Liver (tissue), 9 donors: ENCODE measurements around the gene ZNF574. TPM values are rescaled to one million over a fixed set of nuclear protein-coding genes. Genes with fewer than 3 reads are reported as not detected.

Source experiments
- DNase-seq: peaks from one replicate; pipeline ENCODE4 v3.0.0-alpha.2; 2017; ENCODE audit warnings: low spot score
- H3K27ac ChIP-seq, 2 donors: one replicate each; pipeline ENCODE4 v1.7.0; 2013; ENCODE audit warnings: inconsistent platforms in 2 of 2, low read length in 2 of 2, control low read depth in 1 of 2, low read depth in 1 of 2, mild to moderate bottlenecking in 1 of 2
- H3K27me3 ChIP-seq, 4 donors: one replicate each; pipeline versions ENCODE4 v1.6.1 to v1.7.0; 2013; ENCODE audit warnings: low read length in 3 of 4, inconsistent platforms in 1 of 4, mild to moderate bottlenecking in 1 of 4, moderate library complexity in 1 of 4; ENCODE audit not compliant: control insufficient read depth in 4 of 4, insufficient read depth in 4 of 4
- H3K36me3 ChIP-seq, 4 donors: one replicate each; pipeline versions ENCODE4 v1.6.1 to v1.7.0; 2013; ENCODE audit warnings: low read length in 3 of 4, mild to moderate bottlenecking in 3 of 4, low read depth in 1 of 4, moderate library complexity in 1 of 4; ENCODE audit not compliant: control insufficient read depth in 4 of 4, insufficient read depth in 3 of 4
- H3K4me1 ChIP-seq, 4 donors: one replicate each; pipeline versions ENCODE4 v1.6.1 to v1.7.0; 2013; ENCODE audit warnings: low read length in 3 of 4, mild to moderate bottlenecking in 3 of 4, moderate library complexity in 1 of 4; ENCODE audit not compliant: control insufficient read depth in 4 of 4, insufficient read depth in 4 of 4
- H3K4me3 ChIP-seq, 3 donors: one replicate each; pipeline versions ENCODE4 v1.6.1 to v1.7.0; 2013; ENCODE audit warnings: low read length in 3 of 3, control low read depth in 1 of 3, low read depth in 1 of 3, mild to moderate bottlenecking in 1 of 3
- H3K9ac ChIP-seq, 2 donors: one replicate each; pipeline ENCODE4 v1.7.0; 2013; ENCODE audit warnings: low read length in 2 of 2, mild to moderate bottlenecking in 2 of 2, moderate library complexity in 2 of 2, control low read depth in 1 of 2, low read depth in 1 of 2
- H3K9me3 ChIP-seq, 4 donors: one replicate each; pipeline versions ENCODE4 v1.6.1 to v1.7.0; 2013; ENCODE audit warnings: low read length in 3 of 4; ENCODE audit not compliant: control insufficient read depth in 4 of 4
- CTCF ChIP-seq: fragments of 150-350 bp; IDR thresholded peaks from 2 replicates; pipeline ENCODE4 v1.5.1; 2017; ENCODE audit warnings: improper control_type of control experiment, low read depth, low read length; ENCODE audit not compliant: missing input control
- EGR1 ChIP-seq, 2 donors: IDR thresholded peaks; 2 replicates each; pipeline ENCODE4 v1.6.1; 2016 to 2018; ENCODE audit warnings: antibody characterized with exemption in 2 of 2, low read depth in 2 of 2
- FOXA1 ChIP-seq: IDR thresholded peaks from 2 replicates; pipeline ENCODE4 v1.6.1; 2016; ENCODE audit warnings: antibody characterized with exemption
- FOXA2 ChIP-seq: IDR thresholded peaks from 2 replicates; pipeline ENCODE4 v1.6.1; 2016; ENCODE audit warnings: antibody characterized with exemption
- HNF4A ChIP-seq, 2 donors: conservative IDR thresholded peaks; 2 replicates each; pipeline ENCODE4 v1.6.1; 2016; ENCODE audit warnings: antibody characterized with exemption in 2 of 2, mild to moderate bottlenecking in 2 of 2
- HNF4G ChIP-seq: IDR thresholded peaks from 2 replicates; pipeline ENCODE4 v1.6.1; 2016; ENCODE audit warnings: antibody characterized with exemption
- JUND ChIP-seq, 2 donors: IDR thresholded peaks; 2 replicates each; pipeline ENCODE4 v1.6.1; 2016; ENCODE audit warnings: antibody characterized with exemption in 2 of 2
- NR2F2 ChIP-seq: IDR thresholded peaks from 2 replicates; pipeline ENCODE4 v1.6.1; 2016; ENCODE audit warnings: antibody characterized with exemption
- RAD21 ChIP-seq, 2 donors: IDR thresholded peaks; 2 replicates each; pipeline ENCODE4 v1.6.1; 2016; ENCODE audit warnings: antibody characterized with exemption in 2 of 2, mild to moderate bottlenecking in 2 of 2
- RXRA ChIP-seq, 2 donors: IDR thresholded peaks; 2 replicates each; pipeline ENCODE4 v1.6.1; 2017 to 2018; ENCODE audit warnings: antibody characterized with exemption in 2 of 2, mild to moderate bottlenecking in 1 of 2
- TAF1 ChIP-seq: conservative IDR thresholded peaks from 2 replicates; pipeline ENCODE4 v1.6.1; 2016; ENCODE audit warnings: antibody characterized with exemption, mild to moderate bottlenecking
- YY1 ChIP-seq: IDR thresholded peaks from 2 replicates; pipeline ENCODE4 v1.6.1; 2016; ENCODE audit warnings: antibody characterized with exemption, mild to moderate bottlenecking
- WGBS: extraction: QIAGEN DNeasy Blood & Tissue Kit; methylation state at CpG from one replicate; pipeline ENCODE4 v1.1.7; 2013; 5-methylcytosine and 5-hydroxymethylcytosine counted together
- polyA plus RNA-seq, 2 donors: library from polyadenylated mRNA; stranded (reverse) in 1 of 2; unstranded in 1 of 2; fragments of 200-250 nt in 1 of 2; fragments of >200 nt in 1 of 2; fragmentation: Nextera tagmentation in 1 of 2; extraction: Ambion mirVana in 1 of 2; gene quantifications; one replicate each; pipeline versions ENCODE4 v1.2.1 to v1.2.3, GENCODE V29; 2013 to 2015
- total RNA-seq, 2 donors: library from RNA; depleted of rRNA; stranded (reverse); fragments of >200 nt; gene quantifications; one replicate each; pipeline ENCODE4 v1.2.3, GENCODE V29; 2014
- TF ChIP-seq, protein P1 (sequence below): IDR thresholded peaks from 2 replicates; pipeline ENCODE4 v1.6.1; 2016; ENCODE audit warnings: antibody characterized with exemption, mild to moderate bottlenecking
- TF ChIP-seq, protein P2 (sequence below): IDR thresholded peaks from 2 replicates; pipeline ENCODE4 v1.6.1; 2016; ENCODE audit warnings: antibody characterized with exemption
- TF ChIP-seq, protein P3 (sequence below): IDR thresholded peaks from 2 replicates; pipeline ENCODE4 v1.6.1; 2016; ENCODE audit warnings: antibody characterized with exemption
- TF ChIP-seq, protein P4 (sequence below): IDR thresholded peaks from 2 replicates; pipeline ENCODE4 v1.6.1; 2016; ENCODE audit warnings: antibody characterized with exemption
- donor health status: healthy.
- donor health status: healthy.
- donor health status: healthy.
- donor health status: healthy.
- donor health status: healthy.

Gene ZNF574
- total and polyA plus RNA-seq, 4 donors: 3.3 to 7.4 (median 6.5) TPM

DNA sequence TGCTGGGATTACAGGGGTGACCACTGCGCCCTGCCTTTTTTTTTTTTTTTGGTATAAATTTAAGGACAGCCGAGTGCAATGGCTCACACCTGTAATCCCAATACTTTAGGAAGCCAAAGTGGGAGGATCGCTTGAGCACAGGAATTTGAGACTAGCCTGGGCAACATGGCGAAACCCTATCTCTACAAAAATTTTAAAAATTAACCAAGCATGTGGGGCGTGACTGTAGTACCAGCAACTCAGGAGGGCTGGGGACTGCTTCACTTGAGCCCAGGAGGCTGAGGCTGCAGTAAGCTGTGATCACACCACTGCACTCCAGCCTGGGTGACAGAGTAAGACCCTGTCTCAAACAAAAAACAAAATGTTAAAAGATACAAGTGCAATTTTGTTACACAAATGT, 21.5 kb downstream of the ZNF574 start:
- H3K36me3 ChIP-seq: peaks cover 0 to 1% (median 0%) of the 10 kb centered on the region in 4 donors
- 76% methylated on average over 5 of the region's 5 CpGs for WGBS

DNA sequence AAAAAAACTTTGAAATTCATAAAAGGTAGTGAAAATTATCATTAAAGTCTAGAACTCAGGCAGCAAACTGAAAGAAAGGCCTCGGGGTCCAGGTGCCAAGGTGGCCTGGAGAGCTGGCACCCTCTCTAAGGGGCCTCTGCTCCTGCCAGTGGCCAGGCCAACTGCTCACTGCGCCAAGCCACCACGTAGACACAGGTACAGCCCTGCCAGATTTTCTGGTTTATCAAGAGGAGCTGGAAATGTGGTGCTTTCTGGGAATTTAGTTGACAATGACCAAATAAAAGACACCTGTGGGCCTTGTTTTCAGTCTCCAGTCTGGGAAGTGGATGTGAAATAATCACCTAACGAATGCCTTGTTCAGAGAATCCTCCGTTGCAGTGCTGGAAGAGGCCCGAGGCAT, 22.8 kb downstream of the ZNF574 start:
- Histone ChIP-seq H3K27ac (no peak overlapping the region), H3K36me3 (peaks cover 0 to 1% (median 0%) of the 10 kb centered on the region in 4 donors), H3K9me3 (no peaks in the 10 kb centered on the region), H3K9ac (no peak overlapping the region), H3K4me1 (no peaks in the 10 kb centered on the region), H3K27me3 (peaks cover 0 to 3% (median 0%) of the 10 kb centered on the region in 4 donors), H3K4me3 (no peak overlapping the region)
- WGBS: 91% methylated on average over 6 of the region's 6 CpGs
- no peak for TF ChIP-seq FOXA1
- no peak for TF ChIP-seq YY1
- no peak for TF ChIP-seq TAF1
- no peak for TF ChIP-seq FOXA2
- no peak for TF ChIP-seq RAD21 (IDR thresholded peaks at IDR 0.05)
- TF ChIP-seq JUND (IDR thresholded peaks at IDR 0.05): no peak
- TF ChIP-seq HNF4G: no peak
- no peak for TF ChIP-seq CTCF
- TF ChIP-seq, protein P1, sequence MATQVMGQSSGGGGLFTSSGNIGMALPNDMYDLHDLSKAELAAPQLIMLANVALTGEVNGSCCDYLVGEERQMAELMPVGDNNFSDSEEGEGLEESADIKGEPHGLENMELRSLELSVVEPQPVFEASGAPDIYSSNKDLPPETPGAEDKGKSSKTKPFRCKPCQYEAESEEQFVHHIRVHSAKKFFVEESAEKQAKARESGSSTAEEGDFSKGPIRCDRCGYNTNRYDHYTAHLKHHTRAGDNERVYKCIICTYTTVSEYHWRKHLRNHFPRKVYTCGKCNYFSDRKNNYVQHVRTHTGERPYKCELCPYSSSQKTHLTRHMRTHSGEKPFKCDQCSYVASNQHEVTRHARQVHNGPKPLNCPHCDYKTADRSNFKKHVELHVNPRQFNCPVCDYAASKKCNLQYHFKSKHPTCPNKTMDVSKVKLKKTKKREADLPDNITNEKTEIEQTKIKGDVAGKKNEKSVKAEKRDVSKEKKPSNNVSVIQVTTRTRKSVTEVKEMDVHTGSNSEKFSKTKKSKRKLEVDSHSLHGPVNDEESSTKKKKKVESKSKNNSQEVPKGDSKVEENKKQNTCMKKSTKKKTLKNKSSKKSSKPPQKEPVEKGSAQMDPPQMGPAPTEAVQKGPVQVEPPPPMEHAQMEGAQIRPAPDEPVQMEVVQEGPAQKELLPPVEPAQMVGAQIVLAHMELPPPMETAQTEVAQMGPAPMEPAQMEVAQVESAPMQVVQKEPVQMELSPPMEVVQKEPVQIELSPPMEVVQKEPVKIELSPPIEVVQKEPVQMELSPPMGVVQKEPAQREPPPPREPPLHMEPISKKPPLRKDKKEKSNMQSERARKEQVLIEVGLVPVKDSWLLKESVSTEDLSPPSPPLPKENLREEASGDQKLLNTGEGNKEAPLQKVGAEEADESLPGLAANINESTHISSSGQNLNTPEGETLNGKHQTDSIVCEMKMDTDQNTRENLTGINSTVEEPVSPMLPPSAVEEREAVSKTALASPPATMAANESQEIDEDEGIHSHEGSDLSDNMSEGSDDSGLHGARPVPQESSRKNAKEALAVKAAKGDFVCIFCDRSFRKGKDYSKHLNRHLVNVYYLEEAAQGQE: no peak
- TF ChIP-seq, protein P2, sequence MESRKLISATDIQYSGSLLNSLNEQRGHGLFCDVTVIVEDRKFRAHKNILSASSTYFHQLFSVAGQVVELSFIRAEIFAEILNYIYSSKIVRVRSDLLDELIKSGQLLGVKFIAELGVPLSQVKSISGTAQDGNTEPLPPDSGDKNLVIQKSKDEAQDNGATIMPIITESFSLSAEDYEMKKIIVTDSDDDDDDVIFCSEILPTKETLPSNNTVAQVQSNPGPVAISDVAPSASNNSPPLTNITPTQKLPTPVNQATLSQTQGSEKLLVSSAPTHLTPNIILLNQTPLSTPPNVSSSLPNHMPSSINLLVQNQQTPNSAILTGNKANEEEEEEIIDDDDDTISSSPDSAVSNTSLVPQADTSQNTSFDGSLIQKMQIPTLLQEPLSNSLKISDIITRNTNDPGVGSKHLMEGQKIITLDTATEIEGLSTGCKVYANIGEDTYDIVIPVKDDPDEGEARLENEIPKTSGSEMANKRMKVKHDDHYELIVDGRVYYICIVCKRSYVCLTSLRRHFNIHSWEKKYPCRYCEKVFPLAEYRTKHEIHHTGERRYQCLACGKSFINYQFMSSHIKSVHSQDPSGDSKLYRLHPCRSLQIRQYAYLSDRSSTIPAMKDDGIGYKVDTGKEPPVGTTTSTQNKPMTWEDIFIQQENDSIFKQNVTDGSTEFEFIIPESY: no peak
- TF ChIP-seq NR2F2: no peak
- no peak for TF ChIP-seq HNF4A (conservative IDR thresholded peaks at IDR 0.05)
- no peak for TF ChIP-seq EGR1 (IDR thresholded peaks at IDR 0.05; ENCODE audit: low read depth in 2 of 2)
- DNase-seq: no peak

More for the DNA sequence above, 21.5 kb downstream of the ZNF574 start:
- Histone ChIP-seq H3K9me3 (no peaks in the 10 kb centered on the region), H3K4me1 (no peaks in the 10 kb centered on the region), H3K27me3 (no peaks in the 10 kb centered on the region), H3K4me3 (no peak overlapping the region), H3K9ac (no peak overlapping the region), H3K27ac (no peak overlapping the region)
- DNase-seq: no peak
- TF ChIP-seq RAD21 (IDR thresholded peaks at IDR 0.05) (no peak), FOXA1 (no peak), RXRA (IDR thresholded peaks at IDR 0.05) (no peak), NR2F2 (no peak), CTCF (no peak), HNF4G (no peak), TAF1 (no peak), EGR1 (IDR thresholded peaks at IDR 0.05; ENCODE audit: low read depth in 2 of 2) (no peak), FOXA2 (no peak), HNF4A (conservative IDR thresholded peaks at IDR 0.05) (no peak)
- TF ChIP-seq, protein P3, sequence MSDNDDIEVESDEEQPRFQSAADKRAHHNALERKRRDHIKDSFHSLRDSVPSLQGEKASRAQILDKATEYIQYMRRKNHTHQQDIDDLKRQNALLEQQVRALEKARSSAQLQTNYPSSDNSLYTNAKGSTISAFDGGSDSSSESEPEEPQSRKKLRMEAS: no peak
- TF ChIP-seq, protein P4, sequence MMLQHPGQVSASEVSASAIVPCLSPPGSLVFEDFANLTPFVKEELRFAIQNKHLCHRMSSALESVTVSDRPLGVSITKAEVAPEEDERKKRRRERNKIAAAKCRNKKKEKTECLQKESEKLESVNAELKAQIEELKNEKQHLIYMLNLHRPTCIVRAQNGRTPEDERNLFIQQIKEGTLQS: no peak
